Measurements from ENCODE around the gene WWP2.

WWP2 gene

DNA sequence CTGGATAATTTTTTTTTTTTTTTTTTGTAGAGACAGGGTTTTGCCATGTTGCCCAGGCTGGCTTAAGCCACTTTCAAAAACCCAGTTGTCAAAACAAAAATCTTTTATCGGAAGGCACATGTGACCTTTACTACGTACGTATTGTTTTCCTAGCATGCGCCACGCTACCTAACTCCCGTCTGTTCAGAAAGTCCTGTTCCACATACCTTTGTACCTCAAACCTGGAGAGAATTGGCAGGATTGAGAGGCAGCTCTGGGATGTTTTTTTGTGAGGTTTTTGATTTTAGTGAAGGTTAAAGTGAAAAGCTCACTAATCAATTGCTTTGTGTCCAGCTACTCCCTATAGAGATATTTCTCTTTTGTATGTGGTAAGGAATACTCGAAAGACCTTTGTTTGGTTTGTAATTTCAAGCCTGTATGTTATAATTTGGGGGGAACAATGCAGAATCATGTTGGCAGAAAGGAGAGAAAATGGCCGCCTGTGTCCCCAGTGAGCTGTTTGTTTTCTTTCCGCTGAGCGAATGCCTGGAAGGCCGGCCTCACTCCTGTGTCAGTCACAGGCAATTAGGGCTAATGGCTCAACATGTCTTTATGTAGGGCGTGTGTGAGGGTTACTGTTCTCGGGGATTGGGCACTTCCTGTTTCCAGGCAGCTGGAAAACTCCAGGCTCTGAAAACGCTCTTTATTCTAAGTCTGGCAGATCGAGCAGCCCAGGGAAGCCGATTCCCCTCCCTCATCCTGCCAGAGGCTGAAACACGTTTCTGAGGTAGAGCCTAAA is 128.2 kb downstream of the WWP2 start:
- no peak overlapping the region for H3K27ac ChIP-seq
- TF ChIP-seq CTCF (conservative IDR thresholded peaks at IDR 0.05), result no peak

DNA sequence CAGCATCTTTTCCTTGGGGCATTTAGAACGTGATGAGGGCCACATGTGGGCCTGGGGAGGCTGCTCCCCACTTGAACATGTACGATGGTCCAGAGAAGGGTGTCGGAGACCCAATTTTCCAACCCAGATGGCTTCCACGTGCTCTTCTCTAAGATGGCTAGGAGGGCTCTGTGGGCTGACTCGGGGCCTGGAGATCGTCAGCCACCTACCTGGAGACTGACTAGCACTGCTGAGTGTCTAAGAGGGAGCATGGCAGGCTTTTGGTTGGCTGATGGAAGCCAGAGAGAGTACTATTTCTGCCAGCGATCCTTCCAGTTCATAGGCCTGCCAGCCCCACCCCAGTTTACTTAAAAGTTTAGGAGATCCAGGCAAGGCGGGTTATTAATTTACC is 128.8 kb downstream of the WWP2 start:
- no peak overlapping the region for H3K27ac ChIP-seq

DNA sequence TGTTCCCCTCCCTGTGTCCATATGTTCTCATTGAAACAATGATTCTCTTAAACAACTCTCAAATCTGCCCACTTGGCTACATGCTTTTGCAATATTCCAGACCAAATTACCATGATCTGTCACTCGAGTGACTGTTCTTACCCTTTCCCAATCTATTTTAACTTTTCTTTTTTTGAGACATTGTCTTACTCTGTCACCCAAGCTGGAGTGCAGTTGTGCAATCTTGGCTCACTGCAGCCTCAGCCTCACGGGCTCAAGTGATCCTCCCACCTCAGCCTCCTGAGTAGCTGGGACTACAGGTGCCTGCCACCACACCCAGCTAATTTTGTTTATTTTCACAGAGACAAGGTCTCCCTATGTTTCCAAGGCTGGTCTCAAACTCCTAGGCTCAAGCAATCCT is 130.2 kb downstream of the WWP2 start:
- no peak for TF ChIP-seq CTCF (conservative IDR thresholded peaks at IDR 0.05)
- H3K27ac ChIP-seq, result no peak overlapping the region

More for the DNA sequence above, 128.8 kb downstream of the WWP2 start:
- no peak for TF ChIP-seq CTCF (conservative IDR thresholded peaks at IDR 0.05)

GRCh38 chr16:69893106-69893505 is 131.0 kb downstream of the WWP2 start:
- TF ChIP-seq CTCF (conservative IDR thresholded peaks at IDR 0.05), result no peak
- H3K27ac ChIP-seq, result no peak overlapping the region

DNA sequence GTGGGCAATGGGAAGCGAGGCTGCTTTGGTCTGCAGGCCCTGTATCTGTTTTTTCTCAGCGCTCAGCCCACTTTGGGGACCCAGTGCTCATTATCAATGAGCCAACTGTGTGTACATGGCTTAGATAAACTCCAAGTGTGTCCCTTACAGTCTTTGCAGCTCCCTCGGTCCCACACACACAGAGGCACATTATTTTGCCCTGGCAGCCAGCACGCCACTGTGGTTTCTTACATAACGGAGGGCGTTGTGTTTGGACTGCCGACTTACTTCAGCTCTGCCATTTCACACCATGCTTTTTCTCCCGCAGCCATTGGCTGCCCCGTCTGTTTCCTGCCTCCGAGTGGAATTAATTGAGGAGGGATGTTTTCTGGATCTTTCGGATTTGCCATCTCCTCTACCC is 132.5 kb downstream of the WWP2 start:
- no peak overlapping the region for H3K27ac ChIP-seq
- TF ChIP-seq CTCF (conservative IDR thresholded peaks at IDR 0.05), result no peak

DNA sequence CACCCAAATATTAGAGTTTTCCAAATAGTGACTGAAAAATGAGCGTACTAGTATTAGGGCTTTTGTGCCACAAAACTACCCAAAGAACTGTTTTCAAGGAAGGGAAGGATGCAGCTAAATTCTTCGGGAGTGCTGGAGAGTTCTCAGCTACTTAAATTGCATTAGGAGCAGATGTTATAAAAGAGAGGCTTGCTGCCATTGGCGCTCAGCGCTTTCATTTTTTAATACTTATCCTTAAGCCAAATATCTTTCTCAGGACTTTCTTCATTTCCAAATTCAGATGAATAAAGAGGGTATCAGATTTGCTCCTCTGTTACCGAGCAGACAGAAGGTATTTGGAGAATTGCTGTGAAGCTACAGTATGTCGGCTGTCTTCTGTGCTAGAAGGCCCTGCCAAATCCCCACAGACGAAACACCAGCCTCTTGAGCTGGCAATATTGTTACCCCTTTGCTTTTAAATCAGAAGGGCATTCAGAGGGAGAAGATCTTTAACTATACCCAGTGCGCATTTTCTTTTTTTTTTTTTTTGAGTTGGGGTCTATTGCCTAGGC is 141.8 kb downstream of the WWP2 start:
- no peak overlapping the region for H3K27ac ChIP-seq
- TF ChIP-seq CTCF (conservative IDR thresholded peaks at IDR 0.05), result no peak

DNA sequence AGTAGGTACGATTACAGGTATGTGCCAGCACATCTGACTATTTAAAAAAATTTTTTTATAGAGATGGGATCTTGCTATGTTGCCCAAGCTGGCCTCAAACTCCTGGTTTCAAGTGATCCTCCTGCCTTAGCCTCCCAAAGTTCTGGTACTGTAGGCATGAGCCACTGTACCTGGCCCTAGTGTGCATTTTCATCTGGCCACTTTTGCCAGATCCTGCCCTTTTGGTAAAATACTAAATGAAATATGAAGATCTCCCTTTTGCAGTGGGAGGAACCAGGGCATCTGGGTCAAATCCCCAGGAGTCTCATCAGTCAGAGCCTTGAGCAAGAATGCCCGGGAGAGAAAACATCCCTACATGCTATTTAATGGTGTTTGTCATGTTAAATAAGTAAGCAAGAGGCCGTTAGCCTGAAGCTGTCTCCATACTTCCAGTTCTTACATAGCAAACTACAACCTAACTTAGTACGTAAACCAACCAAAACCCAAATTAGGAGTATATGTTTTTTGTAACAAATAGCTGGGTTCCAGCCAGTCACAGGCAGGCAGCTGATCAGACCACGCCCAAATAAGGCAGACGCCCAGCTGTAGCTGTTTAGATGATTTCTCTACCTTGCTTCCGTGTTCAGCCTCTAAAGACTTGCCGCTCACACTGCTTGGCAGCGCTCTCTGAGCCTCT is 142.5 kb downstream of the WWP2 start:
- no peak overlapping the region for H3K27ac ChIP-seq
- no peak for TF ChIP-seq CTCF (conservative IDR thresholded peaks at IDR 0.05)
